ENCODE measurements around the gene GZF1. TPM values are rescaled to one million over a fixed set of nuclear protein-coding genes. Genes with fewer than 3 reads are reported as not detected.
"Not testable (repeated sequence)": the region's sequence is repeated elsewhere in the genome, so short reads cannot be mapped to it uniquely, and the experiment has no call there.

GZF1 gene
- polyA plus RNA-seq, 1 donor = 8.8 TPM

DNA sequence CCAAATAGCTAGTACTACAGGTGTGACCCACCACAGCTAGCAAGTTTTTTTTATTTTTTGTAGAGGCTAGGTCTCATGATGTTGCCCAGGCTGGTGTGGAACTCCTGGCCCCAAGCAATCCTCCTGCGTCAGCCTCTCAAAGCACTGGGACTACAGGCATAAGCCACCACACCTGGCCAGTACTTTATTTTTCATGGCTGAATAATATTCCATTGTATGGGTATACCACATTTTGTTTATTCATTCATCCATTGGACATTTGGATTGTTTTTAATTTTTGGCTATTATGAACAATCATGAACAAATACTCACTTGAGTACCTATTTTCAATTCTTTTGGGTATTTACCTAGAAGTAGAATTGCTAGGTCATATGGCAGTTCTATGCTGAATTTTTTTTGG, 18.4 kb upstream of the GZF1 start:
- no peak overlapping the region for H3K27ac ChIP-seq (ENCODE audit: low read length)
- no peaks in the 10 kb centered on the region for H3K4me1 ChIP-seq (ENCODE audit: control insufficient read depth, insufficient read depth, low read length)
- no peaks in the 10 kb centered on the region for H3K27me3 ChIP-seq (ENCODE audit: control insufficient read depth, insufficient read depth, low read length)
- no CpG with 5 or more reads among the region's 1 CpG for WGBS (ENCODE audit: insufficient coverage, low lambda C conversion rate)
- no peak for DNase-seq
- H3K9me3 ChIP-seq (ENCODE audit: control insufficient read depth, low read depth, low read length) = no peaks in the 10 kb centered on the region
- H3K36me3 ChIP-seq (ENCODE audit: control insufficient read depth, insufficient read depth, low read length) = no peaks in the 10 kb centered on the region
- H3K4me3 ChIP-seq (ENCODE audit: low read length) = no peak overlapping the region

DNA sequence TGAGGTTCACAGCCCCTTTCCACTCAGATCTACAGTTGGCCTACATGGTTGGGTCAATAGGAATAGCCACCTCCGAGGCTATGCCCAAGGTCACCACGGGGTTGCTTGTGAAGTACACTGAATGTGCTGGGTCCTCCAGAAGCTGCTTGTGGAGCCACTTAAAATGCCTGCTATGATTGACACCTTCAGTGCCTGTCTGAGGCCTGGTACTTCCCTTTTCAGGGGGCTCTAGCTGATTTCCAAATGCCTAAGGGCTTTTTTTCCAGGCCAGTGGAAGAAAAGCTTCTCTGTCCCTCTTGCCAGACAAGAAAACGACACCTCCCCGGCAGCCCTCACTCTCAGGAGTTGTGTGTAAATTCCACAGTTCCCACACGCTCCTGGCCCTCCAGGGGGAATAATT, 17.6 kb upstream of the GZF1 start:
- Histone ChIP-seq H3K9me3 (ENCODE audit: control insufficient read depth, low read depth, low read length) (no peaks in the 10 kb centered on the region), H3K4me1 (ENCODE audit: control insufficient read depth, insufficient read depth, low read length) (peaks cover 6% of the 10 kb centered on the region), H3K27ac (ENCODE audit: low read length) (no peak overlapping the region), H3K27me3 (ENCODE audit: control insufficient read depth, insufficient read depth, low read length) (no peaks in the 10 kb centered on the region), H3K36me3 (ENCODE audit: control insufficient read depth, insufficient read depth, low read length) (no peaks in the 10 kb centered on the region), H3K4me3 (ENCODE audit: low read length) (no peak overlapping the region)
- DNase-seq = no peak
- WGBS (ENCODE audit: insufficient coverage, low lambda C conversion rate) = no CpG with 5 or more reads among the region's 5 CpGs

DNA sequence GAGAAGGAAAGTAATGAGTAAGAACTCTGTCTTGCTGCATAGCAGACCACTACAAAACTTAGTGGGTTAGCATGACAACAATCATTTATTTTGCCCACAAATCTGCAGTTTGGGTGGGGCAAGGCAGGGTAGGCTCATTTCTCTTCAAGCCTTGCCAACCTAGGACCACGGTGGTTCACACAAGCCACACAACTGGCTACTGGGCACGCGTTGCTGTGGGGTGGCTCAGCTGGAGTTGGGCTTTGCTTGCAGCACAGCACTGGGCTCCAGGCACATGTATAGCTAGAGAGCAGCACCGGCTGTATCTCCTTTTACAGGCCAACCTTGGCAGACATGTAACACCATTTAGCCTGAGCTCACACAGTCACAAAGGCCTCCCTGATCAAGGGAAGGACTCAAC, 16.0 kb upstream of the GZF1 start:
- Histone ChIP-seq H3K9me3 (ENCODE audit: control insufficient read depth, low read depth, low read length) (no peaks in the 10 kb centered on the region), H3K4me3 (ENCODE audit: low read length) (no peak overlapping the region), H3K36me3 (ENCODE audit: control insufficient read depth, insufficient read depth, low read length) (no peaks in the 10 kb centered on the region), H3K27me3 (ENCODE audit: control insufficient read depth, insufficient read depth, low read length) (no peaks in the 10 kb centered on the region), H3K27ac (ENCODE audit: low read length) (no peak overlapping the region), H3K4me1 (ENCODE audit: control insufficient read depth, insufficient read depth, low read length) (peaks cover 6% of the 10 kb centered on the region)
- DNase-seq = no peak
- no CpG with 5 or more reads among the region's 4 CpGs for WGBS (ENCODE audit: insufficient coverage, low lambda C conversion rate)

DNA sequence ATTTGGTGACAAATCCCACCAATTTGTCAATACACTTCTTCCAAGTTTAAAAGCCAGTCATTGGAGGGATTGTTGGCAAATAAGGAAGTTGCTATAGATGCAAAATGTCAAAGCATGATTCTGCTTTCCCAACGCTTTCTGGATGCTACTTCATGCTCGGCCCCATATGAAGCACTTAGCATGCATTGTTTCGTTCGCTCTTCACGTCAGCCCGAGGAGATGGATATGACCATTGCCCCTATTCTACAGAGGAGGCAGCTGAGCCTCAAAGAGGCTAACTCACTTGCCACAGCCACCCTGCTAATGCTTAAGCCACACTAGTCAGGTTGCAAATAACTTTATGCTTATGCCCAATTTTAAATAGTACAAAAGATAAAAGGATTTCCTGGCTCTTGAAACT, 14.2 kb upstream of the GZF1 start:
- Histone ChIP-seq H3K27me3 (ENCODE audit: control insufficient read depth, insufficient read depth, low read length) (no peaks in the 10 kb centered on the region), H3K4me1 (ENCODE audit: control insufficient read depth, insufficient read depth, low read length) (peaks cover 10% of the 10 kb centered on the region), H3K4me3 (ENCODE audit: low read length) (no peak overlapping the region), H3K9me3 (ENCODE audit: control insufficient read depth, low read depth, low read length) (no peaks in the 10 kb centered on the region), H3K27ac (ENCODE audit: low read length) (no peak overlapping the region), H3K36me3 (ENCODE audit: control insufficient read depth, insufficient read depth, low read length) (no peaks in the 10 kb centered on the region)
- no peak for DNase-seq
- 100% methylated on average over 2 of the region's 6 CpGs for WGBS (ENCODE audit: insufficient coverage, low lambda C conversion rate)

DNA sequence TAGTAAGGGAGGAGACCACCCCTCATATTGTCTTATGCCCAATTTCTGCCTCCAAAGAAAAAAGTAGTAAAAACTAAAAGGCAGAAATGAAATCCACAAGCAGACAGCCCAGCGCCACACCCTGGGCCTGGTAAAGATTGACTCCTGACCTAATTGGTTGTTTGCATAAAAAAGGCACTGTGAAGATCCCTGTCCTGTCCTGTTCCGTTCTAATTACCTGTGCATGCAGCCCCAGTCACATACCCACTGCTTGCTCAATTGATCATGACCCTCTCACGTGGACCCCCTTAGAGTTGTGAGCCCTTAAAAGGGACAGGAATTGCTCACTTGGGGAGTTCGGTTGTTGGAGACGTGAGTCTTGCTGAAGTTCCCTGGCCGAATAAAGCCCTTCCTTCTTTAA, 13.5 kb upstream of the GZF1 start:
- WGBS (ENCODE audit: insufficient coverage, low lambda C conversion rate) = no CpG with 5 or more reads among the region's 6 CpGs
- H3K27ac ChIP-seq (ENCODE audit: low read length); H3K4me1 ChIP-seq (ENCODE audit: control insufficient read depth, insufficient read depth, low read length); H3K4me3 ChIP-seq (ENCODE audit: low read length); H3K36me3 ChIP-seq (ENCODE audit: control insufficient read depth, insufficient read depth, low read length); DNase-seq; H3K27me3 ChIP-seq (ENCODE audit: control insufficient read depth, insufficient read depth, low read length); H3K9me3 ChIP-seq (ENCODE audit: control insufficient read depth, low read depth, low read length): not testable (repeated sequence)

DNA sequence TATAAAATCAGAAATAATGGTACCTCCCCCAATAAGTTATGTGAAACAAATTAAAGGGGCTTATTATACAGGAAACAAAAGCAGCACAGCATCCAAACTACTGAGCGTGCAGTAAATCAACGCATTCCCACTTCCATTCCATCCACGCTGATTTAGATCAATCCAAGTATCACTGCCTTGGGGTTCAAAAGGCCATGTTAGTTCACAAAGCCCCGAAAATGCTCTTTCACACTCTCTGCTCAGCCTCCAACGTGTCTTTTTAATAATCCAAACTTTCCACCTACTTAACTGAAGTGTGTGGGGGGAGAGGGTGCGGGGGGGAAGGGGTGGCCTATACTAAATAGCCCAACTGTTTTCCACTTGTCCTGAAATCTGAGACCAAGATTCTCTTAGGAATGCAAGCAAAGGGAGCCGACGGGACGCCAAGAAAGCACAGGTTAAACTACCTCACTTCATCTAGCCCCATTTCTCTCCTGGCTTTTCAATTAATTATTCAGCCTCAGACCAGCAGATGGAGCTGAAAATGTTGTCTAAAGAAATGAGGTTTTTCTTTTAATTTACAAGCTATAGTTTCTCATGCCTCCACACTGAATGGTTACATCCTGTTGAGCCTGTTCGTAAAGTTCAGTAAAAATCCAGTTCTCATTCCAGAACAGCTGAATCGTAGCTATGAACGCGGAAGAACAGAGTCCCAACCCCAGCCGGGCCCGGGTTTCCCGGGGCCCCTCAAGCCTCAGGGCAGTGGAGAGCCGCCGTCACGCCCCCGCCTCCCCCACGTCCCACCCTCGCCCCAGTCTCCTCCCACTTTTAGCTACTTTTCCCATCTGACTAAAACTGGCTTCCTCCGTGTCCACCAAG, 12.4 kb upstream of the GZF1 start:
- peak overlapping the region; percentile 98 for H3K27ac ChIP-seq (ENCODE audit: low read length)
- peaks cover 10% of the 10 kb centered on the region for H3K4me1 ChIP-seq (ENCODE audit: control insufficient read depth, insufficient read depth, low read length)
- no peaks in the 10 kb centered on the region for H3K9me3 ChIP-seq (ENCODE audit: control insufficient read depth, low read depth, low read length)
- no peaks in the 10 kb centered on the region for H3K27me3 ChIP-seq (ENCODE audit: control insufficient read depth, insufficient read depth, low read length)
- WGBS (ENCODE audit: insufficient coverage, low lambda C conversion rate) = no CpG with 5 or more reads among the region's 23 CpGs
- H3K4me3 ChIP-seq (ENCODE audit: low read length) = peak overlapping the region; percentile 64
- peaks cover 10% of the 10 kb centered on the region for H3K36me3 ChIP-seq (ENCODE audit: control insufficient read depth, insufficient read depth, low read length)
- peak in 1 of 2 donors; percentile 93 for DNase-seq

DNA sequence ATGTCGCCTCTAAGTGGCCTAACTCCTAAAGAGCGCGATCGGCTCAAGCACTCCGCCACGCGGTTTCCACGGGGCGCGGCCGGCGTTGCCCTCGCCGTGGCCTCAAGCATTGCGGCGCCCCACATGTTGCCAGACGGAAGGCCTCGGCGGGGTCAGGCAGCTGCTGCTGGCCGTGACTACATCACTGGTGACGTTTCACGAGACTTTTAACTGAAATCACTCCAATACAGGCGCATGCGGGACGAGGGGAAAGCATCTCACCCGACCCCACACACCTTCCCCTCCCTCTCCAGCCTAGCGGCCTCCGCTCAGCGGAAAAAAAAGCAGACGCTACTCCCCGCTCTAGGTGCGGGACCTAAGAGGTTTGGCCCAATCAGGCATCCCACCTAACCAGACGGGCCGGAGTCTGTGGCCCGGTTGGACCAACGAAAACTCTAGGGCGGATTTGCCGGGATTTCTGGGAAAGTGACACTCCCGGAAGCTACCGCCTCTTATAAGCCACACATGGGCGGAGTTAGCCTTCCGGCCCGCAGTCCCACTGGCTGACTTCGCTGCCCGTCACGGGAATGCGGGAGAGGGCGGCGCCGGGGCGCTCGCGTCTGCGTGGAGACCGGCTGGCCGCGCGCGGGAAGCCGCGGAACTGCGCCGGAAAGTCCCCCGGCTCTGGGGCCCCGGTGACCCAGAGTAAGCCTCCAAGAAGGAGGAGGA, 11.6 kb upstream of the GZF1 start, which contains the start of gene NXT1:
TSS of gene NXT1 (plus strand) at position 596 of the 708 bp plus-strand sequence. CDS start 3,251 bp downstream, outside the sequence.
- WGBS (ENCODE audit: insufficient coverage, low lambda C conversion rate) = no CpG with 5 or more reads among the region's 65 CpGs
- H3K4me1 ChIP-seq (ENCODE audit: control insufficient read depth, insufficient read depth, low read length) = peaks cover 10% of the 10 kb centered on the region
- peak within 1 kb of the TSS; percentile 98 for H3K27ac ChIP-seq (ENCODE audit: low read length)
- no peaks in the 10 kb centered on the region for H3K9me3 ChIP-seq (ENCODE audit: control insufficient read depth, low read depth, low read length)
- H3K27me3 ChIP-seq (ENCODE audit: control insufficient read depth, insufficient read depth, low read length) = no peaks in the 10 kb centered on the region
- DNase-seq = peak; percentile 97 to 99
- peaks cover 17% of the 10 kb centered on the region for H3K36me3 ChIP-seq (ENCODE audit: control insufficient read depth, insufficient read depth, low read length)
- peak within 1 kb of the TSS; percentile 64 for H3K4me3 ChIP-seq (ENCODE audit: low read length)

DNA sequence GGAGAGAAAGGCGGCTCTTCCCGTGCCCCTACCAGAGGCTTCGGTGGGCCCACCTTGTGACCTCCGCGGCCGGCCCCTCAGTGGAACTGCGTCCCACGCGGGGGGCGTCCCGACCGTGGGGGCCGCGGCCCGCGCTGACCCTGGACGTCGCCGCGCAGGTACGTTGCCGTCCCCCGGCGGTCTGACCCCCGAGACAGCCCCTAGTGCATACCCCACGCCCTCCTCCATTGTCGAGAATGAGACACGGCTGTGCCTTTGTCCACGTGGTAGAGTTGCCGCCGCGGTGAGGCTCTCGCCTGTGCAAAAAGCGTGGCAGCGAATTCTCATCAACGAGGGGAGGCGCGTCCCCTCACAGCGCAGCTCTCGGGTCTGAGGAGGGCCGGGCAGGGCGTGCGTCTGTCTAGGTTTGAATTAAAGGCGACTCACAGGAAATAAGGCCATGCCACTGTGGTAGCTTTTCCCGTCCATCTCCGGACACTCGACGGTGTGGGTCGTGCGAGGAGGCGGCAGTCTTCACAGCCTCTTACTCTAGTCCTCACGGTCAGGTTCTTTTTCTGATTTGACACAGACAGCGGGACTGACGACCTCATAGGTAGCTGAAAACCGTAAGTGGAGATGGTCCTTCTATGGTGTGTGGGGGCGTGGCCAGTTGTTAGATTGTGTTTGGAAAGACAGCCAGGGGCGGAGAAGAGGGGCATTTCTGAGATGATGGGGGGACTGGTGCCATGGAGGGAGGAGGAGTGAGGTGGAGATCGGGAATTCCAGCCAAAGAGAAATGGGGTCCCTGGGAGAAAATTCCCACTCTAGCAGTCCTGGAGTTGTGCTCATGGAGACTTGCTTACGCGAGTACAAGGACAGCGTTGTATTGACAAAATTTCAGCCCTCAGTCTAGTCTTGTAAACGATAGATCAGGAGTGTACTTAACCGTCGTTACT, 10.8 kb upstream of the GZF1 start:
- Histone ChIP-seq H3K36me3 (ENCODE audit: control insufficient read depth, insufficient read depth, low read length) (peaks cover 23% of the 10 kb centered on the region), H3K4me3 (ENCODE audit: low read length) (peak overlapping the region; percentile 64), H3K27ac (ENCODE audit: low read length) (peak overlapping the region; percentile 98), H3K9me3 (ENCODE audit: control insufficient read depth, low read depth, low read length) (no peaks in the 10 kb centered on the region), H3K27me3 (ENCODE audit: control insufficient read depth, insufficient read depth, low read length) (no peaks in the 10 kb centered on the region), H3K4me1 (ENCODE audit: control insufficient read depth, insufficient read depth, low read length) (peaks cover 10% of the 10 kb centered on the region)
- WGBS (ENCODE audit: insufficient coverage, low lambda C conversion rate) = no CpG with 5 or more reads among the region's 64 CpGs
- DNase-seq = peak; percentile 54 to 72

DNA sequence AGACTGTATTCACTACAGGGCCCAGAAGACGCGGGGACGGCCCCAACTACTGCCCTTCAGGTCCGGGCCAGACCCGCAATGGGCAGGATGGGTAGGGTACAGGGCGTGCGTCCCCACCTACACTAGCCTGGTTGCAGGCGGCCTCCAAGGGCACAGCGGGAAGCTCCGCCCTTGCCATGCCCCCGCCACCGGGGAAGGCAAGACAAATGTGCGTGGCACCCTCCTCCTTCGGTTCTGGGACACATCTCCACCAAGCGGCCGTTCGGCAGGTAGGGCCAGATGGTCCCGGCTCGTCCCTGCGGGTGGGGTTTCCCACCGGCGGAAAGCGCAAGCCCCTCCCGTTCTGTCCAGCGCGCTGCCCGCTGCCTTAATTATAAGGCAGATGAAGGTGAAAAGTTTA, 5.8 kb upstream of the GZF1 start:
- Histone ChIP-seq H3K27ac (ENCODE audit: low read length) (no peak overlapping the region), H3K36me3 (ENCODE audit: control insufficient read depth, insufficient read depth, low read length) (peaks cover 25% of the 10 kb centered on the region), H3K9me3 (ENCODE audit: control insufficient read depth, low read depth, low read length) (no peaks in the 10 kb centered on the region), H3K27me3 (ENCODE audit: control insufficient read depth, insufficient read depth, low read length) (no peaks in the 10 kb centered on the region), H3K4me1 (ENCODE audit: control insufficient read depth, insufficient read depth, low read length) (peaks cover 17% of the 10 kb centered on the region), H3K4me3 (ENCODE audit: low read length) (no peak overlapping the region)
- WGBS (ENCODE audit: insufficient coverage, low lambda C conversion rate) = no CpG with 5 or more reads among the region's 27 CpGs
- DNase-seq = no peak
